ENCODE results near the gene ARHGEF9. TPM values are rescaled to one million over a fixed set of nuclear protein-coding genes. Genes with fewer than 3 reads are reported as not detected.

ARHGEF9 gene
- total RNA-seq, 1 donor from 2014 or later: 40.9 TPM

DNA sequence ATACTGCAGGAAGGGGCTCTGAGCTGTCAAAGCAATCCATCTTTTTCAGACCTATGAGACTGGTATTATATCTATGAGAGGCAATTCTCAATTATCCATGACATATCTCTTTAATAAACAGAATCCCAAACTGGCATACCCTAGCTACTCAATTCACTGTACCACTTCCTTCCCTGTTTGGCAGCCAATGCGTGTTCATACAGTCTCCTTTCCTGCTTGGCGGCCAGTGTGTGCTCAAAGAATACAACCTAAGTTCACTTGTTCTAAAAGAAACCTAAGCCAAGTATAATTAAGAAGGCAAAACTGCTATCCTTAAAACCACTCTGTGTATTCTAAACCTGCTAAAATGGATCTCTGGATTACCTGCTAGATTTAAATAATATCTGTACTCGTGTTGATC, 38.3 kb downstream of the ARHGEF9 start:
- Mint-ChIP-seq H3K27me3 (ENCODE audit: low read depth) (no peaks in the 10 kb centered on the region), H3K4me1 (peaks cover 36% of the 10 kb centered on the region), H3K9me3 (peaks cover 2% of the 10 kb centered on the region), H3K36me3 (ENCODE audit: low read depth) (peaks cover 2% of the 10 kb centered on the region), H3K4me3 (no peak overlapping the region), H3K27ac (ENCODE audit: unreplicated experiment) (no peak overlapping the region)
- TF ChIP-seq, protein P1, sequence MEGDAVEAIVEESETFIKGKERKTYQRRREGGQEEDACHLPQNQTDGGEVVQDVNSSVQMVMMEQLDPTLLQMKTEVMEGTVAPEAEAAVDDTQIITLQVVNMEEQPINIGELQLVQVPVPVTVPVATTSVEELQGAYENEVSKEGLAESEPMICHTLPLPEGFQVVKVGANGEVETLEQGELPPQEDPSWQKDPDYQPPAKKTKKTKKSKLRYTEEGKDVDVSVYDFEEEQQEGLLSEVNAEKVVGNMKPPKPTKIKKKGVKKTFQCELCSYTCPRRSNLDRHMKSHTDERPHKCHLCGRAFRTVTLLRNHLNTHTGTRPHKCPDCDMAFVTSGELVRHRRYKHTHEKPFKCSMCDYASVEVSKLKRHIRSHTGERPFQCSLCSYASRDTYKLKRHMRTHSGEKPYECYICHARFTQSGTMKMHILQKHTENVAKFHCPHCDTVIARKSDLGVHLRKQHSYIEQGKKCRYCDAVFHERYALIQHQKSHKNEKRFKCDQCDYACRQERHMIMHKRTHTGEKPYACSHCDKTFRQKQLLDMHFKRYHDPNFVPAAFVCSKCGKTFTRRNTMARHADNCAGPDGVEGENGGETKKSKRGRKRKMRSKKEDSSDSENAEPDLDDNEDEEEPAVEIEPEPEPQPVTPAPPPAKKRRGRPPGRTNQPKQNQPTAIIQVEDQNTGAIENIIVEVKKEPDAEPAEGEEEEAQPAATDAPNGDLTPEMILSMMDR (conservative IDR thresholded peaks at IDR 0.05): no peak
- no peak for DNase-seq (ENCODE audit: low read depth, low spot score)

DNA sequence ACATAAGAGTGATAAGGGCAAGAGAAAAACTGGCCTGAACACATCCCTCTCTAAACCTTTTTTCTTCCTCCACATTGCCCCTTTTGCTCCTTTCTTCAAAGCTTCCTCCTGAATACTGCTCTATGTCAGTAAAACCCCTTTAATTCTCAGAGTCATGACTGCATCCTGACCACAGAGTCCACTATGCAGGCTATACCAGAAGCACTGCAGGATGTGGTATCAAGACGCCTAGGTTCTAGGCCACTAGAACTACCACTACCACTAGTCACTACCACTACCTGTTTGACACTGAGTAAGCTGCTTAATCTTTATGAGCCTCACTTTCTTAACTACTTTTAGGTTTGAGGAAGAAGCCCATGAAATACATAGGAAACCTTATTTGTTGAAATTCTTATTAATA, 38.7 kb downstream of the ARHGEF9 start:
- no peaks in the 10 kb centered on the region for H3K27me3 Mint-ChIP-seq (ENCODE audit: low read depth)
- H3K27ac Mint-ChIP-seq (ENCODE audit: unreplicated experiment): no peak overlapping the region
- peaks cover 2% of the 10 kb centered on the region for H3K36me3 Mint-ChIP-seq (ENCODE audit: low read depth)
- H3K4me1 Mint-ChIP-seq: peaks cover 31% of the 10 kb centered on the region
- peaks cover 2% of the 10 kb centered on the region for H3K9me3 Mint-ChIP-seq
- no peak overlapping the region for H3K4me3 Mint-ChIP-seq
- TF ChIP-seq, protein P1 (conservative IDR thresholded peaks at IDR 0.05): no peak
- no peak for DNase-seq (ENCODE audit: low read depth, low spot score)

DNA sequence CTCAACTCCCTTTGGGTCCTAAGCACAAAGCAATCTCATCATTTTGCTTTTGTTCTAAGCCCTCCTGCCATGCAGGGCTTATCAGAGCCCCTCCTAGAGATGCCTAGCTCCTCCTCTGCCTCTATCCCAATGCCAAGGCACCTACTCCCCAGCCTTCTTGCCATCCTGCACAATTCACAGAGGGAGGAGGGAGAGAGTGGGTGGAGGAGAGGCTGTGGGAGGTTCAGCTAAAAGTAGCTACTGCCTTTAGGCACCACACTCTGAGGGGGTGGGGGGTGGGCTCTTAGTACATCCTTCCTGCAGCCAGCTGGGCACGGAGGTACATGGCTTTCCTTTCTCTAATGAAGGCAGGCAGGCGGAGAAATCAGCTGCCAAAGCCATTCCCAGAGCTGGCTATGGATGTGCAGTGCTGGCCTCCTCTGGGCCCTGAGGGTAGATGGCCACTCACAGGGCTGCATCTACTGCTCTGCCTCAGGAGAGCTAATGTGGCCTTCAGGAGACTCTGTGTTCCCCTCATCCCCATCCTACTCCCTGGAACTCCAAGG, 40.1 kb downstream of the ARHGEF9 start:
- TF ChIP-seq, protein P1 (conservative IDR thresholded peaks at IDR 0.05): no peak
- Mint-ChIP-seq H3K27ac (ENCODE audit: unreplicated experiment) (no peak overlapping the region), H3K36me3 (ENCODE audit: low read depth) (peaks cover 2% of the 10 kb centered on the region), H3K27me3 (ENCODE audit: low read depth) (no peaks in the 10 kb centered on the region), H3K9me3 (peaks cover 2% of the 10 kb centered on the region), H3K4me1 (peaks cover 19% of the 10 kb centered on the region), H3K4me3 (no peak overlapping the region)
- no peak for DNase-seq (ENCODE audit: low read depth, low spot score)

DNA sequence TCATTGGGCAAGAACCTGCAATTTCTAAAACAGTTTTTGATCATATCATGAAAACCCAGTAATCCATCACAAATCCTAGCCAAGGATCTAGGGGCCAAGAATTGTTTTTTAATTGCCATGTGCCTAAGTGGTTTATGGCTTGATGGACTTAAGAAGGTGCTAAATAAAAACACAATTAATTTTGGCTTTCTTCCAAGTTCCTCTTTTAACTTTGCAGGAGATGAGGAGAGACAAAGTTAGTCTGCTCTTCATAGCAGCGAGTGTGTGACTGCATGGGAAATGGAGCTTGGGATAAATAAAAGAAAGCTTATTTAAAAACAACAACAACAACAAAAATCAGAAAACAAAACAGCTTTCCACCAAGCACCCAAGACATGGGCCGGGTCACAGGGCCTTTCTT, 41.4 kb downstream of the ARHGEF9 start:
- TF ChIP-seq, protein P1 (conservative IDR thresholded peaks at IDR 0.05): no peak
- peaks cover 2% of the 10 kb centered on the region for H3K36me3 Mint-ChIP-seq (ENCODE audit: low read depth)
- DNase-seq (ENCODE audit: low read depth, low spot score): no peak
- peaks cover 2% of the 10 kb centered on the region for H3K9me3 Mint-ChIP-seq
- no peak overlapping the region for H3K4me3 Mint-ChIP-seq
- peaks cover 15% of the 10 kb centered on the region for H3K4me1 Mint-ChIP-seq
- H3K27me3 Mint-ChIP-seq (ENCODE audit: low read depth): no peaks in the 10 kb centered on the region
- H3K27ac Mint-ChIP-seq (ENCODE audit: unreplicated experiment): no peak overlapping the region

DNA sequence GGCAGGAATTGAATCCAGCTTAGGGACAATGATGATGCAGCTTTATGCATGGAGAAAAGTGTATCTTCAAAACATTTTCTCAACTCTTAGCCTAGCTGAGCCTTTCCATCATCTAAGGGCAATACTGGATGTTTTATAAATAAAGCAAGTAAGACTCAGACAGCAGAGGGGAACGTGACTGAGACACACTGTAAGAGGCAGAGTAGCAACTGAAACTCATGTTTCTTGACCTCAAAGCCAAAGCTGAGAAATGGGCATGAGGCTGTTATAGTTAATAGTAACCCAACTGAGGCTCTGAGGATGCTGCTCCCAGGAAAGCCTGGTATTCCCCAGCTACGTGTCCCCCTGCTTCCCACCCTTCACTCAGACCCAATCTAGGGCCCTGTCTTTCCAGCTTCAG, 44.6 kb downstream of the ARHGEF9 start:
- Mint-ChIP-seq H3K36me3 (ENCODE audit: low read depth) (peaks cover 2% of the 10 kb centered on the region), H3K4me1 (no peaks in the 10 kb centered on the region), H3K4me3 (no peak overlapping the region), H3K27ac (ENCODE audit: unreplicated experiment) (no peak overlapping the region), H3K9me3 (no peaks in the 10 kb centered on the region), H3K27me3 (ENCODE audit: low read depth) (no peaks in the 10 kb centered on the region)
- TF ChIP-seq, protein P1 (conservative IDR thresholded peaks at IDR 0.05): no peak
- DNase-seq (ENCODE audit: low read depth, low spot score): no peak

All from neural crest cell (in vitro differentiated cells).